CD4-positive, alpha-beta T cell (primary cell): ENCODE measurements around the gene MBTPS1. TPM values are rescaled to one million over a fixed set of nuclear protein-coding genes. Genes with fewer than 3 reads are reported as not detected.

Source experiments
- ATAC-seq: fragments of 200-7000 bp; cut with Tn5 transposase; one replicate; pipeline ENCODE4 v1.10.0; 2022; ENCODE audit warnings: mild to moderate bottlenecking; ENCODE audit not compliant: poor library complexity
- CTCF ChIA-PET: fragments of 350-600 bp; sonication (Branson Sonifier 250); formaldehyde crosslinking; loops from one replicate; lab custom pipeline; 2021; ENCODE audit warnings: antibody characterized with exemption, inconsistent platforms; lab: Charles Lee
- POLR2A ChIA-PET: fragments of 350-600 bp; sonication (Branson Sonifier 250); formaldehyde crosslinking; loops from one replicate; lab custom pipeline; 2021; ENCODE audit warnings: antibody characterized with exemption, inconsistent platforms; lab: Charles Lee
- DNase-seq, 14 experiments: peaks; one replicate each; pipeline ENCODE4 v3.0.0-alpha.2; 2013 to 2020; ENCODE audit warnings: mixed read lengths in 2 of 14
- H3K27ac ChIP-seq, 2 donors: one replicate each; pipeline versions ENCODE4 v1.5.1 to v1.7.0; 2013; ENCODE audit warnings: low read length in 2 of 2, low read depth in 1 of 2, mild to moderate bottlenecking in 1 of 2
- H3K27me3 ChIP-seq, 2 experiments: 1 replicate in 1 of 2; 2 replicates in 1 of 2; pipeline versions ENCODE4 v1.6.1 to v1.7.0; 2013; ENCODE audit warnings: low read length in 2 of 2, control low read depth in 1 of 2, mild to moderate bottlenecking in 1 of 2, moderate library complexity in 1 of 2; ENCODE audit not compliant: insufficient read depth in 2 of 2, control insufficient read depth in 1 of 2
- H3K36me3 ChIP-seq: one replicate; pipeline ENCODE4 v1.6.1; 2013; ENCODE audit warnings: low read length, control low read depth; ENCODE audit not compliant: insufficient read depth
- H3K4me1 ChIP-seq: one replicate; pipeline ENCODE4 v1.6.1; 2013; ENCODE audit warnings: low read length, control low read depth; ENCODE audit not compliant: insufficient read depth
- H3K4me3 ChIP-seq: one replicate; pipeline ENCODE4 v1.5.1; 2013; ENCODE audit warnings: mild to moderate bottlenecking, low read length, moderate library complexity
- H3K9me3 ChIP-seq, 2 experiments: 1 replicate in 1 of 2; 2 replicates in 1 of 2; pipeline versions ENCODE4 v1.6.1 to v1.7.0; 2013; ENCODE audit warnings: low read length in 2 of 2, mild to moderate bottlenecking in 2 of 2, control low read depth in 1 of 2, moderate library complexity in 1 of 2; ENCODE audit not compliant: control insufficient read depth in 1 of 2, insufficient read depth in 1 of 2
- H3K27ac Mint-ChIP-seq: one replicate; pipeline ENCODE4 v1.8.0; 2020; ENCODE audit warnings: mixed read lengths
- H3K27me3 Mint-ChIP-seq: one replicate; pipeline ENCODE4 v1.8.0; 2021; ENCODE audit warnings: mixed read lengths
- H3K36me3 Mint-ChIP-seq: one replicate; pipeline ENCODE4 v1.8.0; 2021; ENCODE audit warnings: low read depth, mixed read lengths
- H3K4me1 Mint-ChIP-seq: one replicate; pipeline ENCODE4 v1.8.0; 2021; ENCODE audit warnings: low read depth, mixed read lengths
- H3K4me3 Mint-ChIP-seq: one replicate; pipeline ENCODE4 v1.8.0; 2020; ENCODE audit warnings: mild to moderate bottlenecking, mixed read lengths
- H3K9me3 Mint-ChIP-seq: one replicate; pipeline ENCODE4 v1.8.0; 2020; ENCODE audit warnings: mixed read lengths
- intact Hi-C, 2 experiments: fragments of 100-400 bp; cut with DNase I in 1 of 2; cut with micrococcal nuclease in 1 of 2; formaldehyde crosslinking; loops; one replicate each; pipeline versions ENCODE4 v1.15.1 to v1.9.0; 2023 to 2025; cut with DNase I, micrococcal nuclease
- total RNA-seq, 174 experiments: library from RNA in 2 of 174; stranded (reverse) in 2 of 174; gene quantifications; one replicate each; pipeline ENCODE4 v1.2.3 and lab custom pipeline; 2021 to 2026
- TF ChIP-seq, protein P1 (sequence below): fragments of 200-600 bp; IDR thresholded peaks from one replicate; pipeline ENCODE4 v1.8.0; 2022; ENCODE audit warnings: antibody characterized with exemption, mild to moderate bottlenecking

Gene MBTPS1
- total RNA-seq, 2 experiments from 2014 or later = 121 to 122 TPM

GRCh38 chr16:84040823-84041820, 75.6 kb downstream of the MBTPS1 start:
- Mint-ChIP-seq H3K9me3 (no peaks in the 10 kb centered on the region), H3K4me1 (no peaks in the 10 kb centered on the region), H3K4me3 (no peak overlapping the region), H3K27ac (no peak overlapping the region), H3K27me3 (peaks cover 19% of the 10 kb centered on the region), H3K36me3 (no peaks in the 10 kb centered on the region)
- H3K4me1 ChIP-seq = no peaks in the 10 kb centered on the region
- ChIA-PET POLR2A (no interaction called here), CTCF (no interaction called here)
- H3K9me3 ChIP-seq = peaks cover 0 to 9% of the 10 kb centered on the region in 2 experiments
- intact Hi-C loops = no loop called here
- peaks cover 5 to 6% of the 10 kb centered on the region in 2 experiments for H3K27me3 ChIP-seq
- TF ChIP-seq, protein P1, sequence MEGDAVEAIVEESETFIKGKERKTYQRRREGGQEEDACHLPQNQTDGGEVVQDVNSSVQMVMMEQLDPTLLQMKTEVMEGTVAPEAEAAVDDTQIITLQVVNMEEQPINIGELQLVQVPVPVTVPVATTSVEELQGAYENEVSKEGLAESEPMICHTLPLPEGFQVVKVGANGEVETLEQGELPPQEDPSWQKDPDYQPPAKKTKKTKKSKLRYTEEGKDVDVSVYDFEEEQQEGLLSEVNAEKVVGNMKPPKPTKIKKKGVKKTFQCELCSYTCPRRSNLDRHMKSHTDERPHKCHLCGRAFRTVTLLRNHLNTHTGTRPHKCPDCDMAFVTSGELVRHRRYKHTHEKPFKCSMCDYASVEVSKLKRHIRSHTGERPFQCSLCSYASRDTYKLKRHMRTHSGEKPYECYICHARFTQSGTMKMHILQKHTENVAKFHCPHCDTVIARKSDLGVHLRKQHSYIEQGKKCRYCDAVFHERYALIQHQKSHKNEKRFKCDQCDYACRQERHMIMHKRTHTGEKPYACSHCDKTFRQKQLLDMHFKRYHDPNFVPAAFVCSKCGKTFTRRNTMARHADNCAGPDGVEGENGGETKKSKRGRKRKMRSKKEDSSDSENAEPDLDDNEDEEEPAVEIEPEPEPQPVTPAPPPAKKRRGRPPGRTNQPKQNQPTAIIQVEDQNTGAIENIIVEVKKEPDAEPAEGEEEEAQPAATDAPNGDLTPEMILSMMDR = no peak
- DNase-seq (no peak), ATAC-seq (no peak)
- no peak overlapping the region for H3K4me3 ChIP-seq
- no peak overlapping the region for H3K27ac ChIP-seq
- no peaks in the 10 kb centered on the region for H3K36me3 ChIP-seq

DNA sequence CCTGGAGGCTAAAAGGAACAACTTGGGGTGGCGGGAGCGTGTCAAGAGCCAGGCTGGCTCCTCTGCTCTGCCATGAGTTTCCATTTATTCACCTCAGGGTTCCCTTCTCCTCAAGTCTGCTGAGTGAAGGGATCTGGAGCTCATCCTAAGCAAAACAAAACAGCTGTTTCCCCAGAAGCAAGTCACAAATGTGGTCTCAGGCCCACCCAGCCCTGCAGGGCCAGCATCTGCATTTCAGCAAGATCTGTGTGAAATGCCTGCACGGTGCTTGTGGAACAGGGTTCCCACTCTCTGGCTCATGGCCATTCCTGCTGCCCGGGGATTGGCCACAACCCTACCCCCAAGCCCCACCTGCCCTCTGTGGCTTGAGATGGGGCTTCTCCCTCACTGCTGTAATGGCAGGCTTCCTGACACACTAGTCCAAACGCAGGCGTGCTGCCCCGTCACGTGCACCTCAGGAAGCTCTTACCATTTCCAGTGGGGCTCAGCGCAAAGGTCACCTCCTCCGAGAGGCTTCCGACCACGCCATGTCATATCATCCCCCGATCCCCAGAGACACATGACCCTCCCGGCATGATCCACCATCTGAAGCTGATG, 76.4 kb downstream of the MBTPS1 start:
- no peaks in the 10 kb centered on the region for H3K9me3 Mint-ChIP-seq

DNA sequence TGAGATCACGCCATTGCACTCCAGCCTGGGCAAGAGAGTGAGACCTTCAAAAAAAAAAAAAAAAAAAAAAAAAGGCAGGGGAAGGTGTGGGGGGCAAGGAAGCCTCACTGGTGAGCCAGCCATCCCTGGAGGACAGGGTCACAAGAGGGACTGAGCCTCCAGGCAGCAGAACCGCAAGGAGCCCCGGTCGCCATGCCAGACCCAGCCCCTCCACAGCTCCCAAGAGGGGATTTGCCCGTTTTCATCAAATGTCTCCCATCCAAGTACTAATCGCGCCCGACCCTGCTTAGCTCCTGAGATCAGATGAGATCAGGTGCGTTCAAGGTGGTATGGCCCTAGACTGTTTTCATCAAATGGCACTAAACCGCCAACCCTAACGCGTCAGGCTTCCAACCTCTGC, 77.0 kb downstream of the MBTPS1 start:
- H3K9me3 ChIP-seq = peaks cover 0 to 13% of the 10 kb centered on the region in 2 experiments
- H3K4me1 ChIP-seq = no peaks in the 10 kb centered on the region
- Mint-ChIP-seq H3K27ac (no peak overlapping the region), H3K4me1 (no peaks in the 10 kb centered on the region), H3K4me3 (no peak overlapping the region), H3K9me3 (no peaks in the 10 kb centered on the region), H3K36me3 (no peaks in the 10 kb centered on the region), H3K27me3 (peaks cover 19% of the 10 kb centered on the region)
- ChIA-PET CTCF (no interaction called here), POLR2A (no interaction called here)
- TF ChIP-seq, protein P1 = no peak
- ATAC-seq (no peak), DNase-seq (no peak)
- intact Hi-C loops = no loop called here
- H3K4me3 ChIP-seq = no peak overlapping the region
- peaks cover 5 to 6% of the 10 kb centered on the region in 2 experiments for H3K27me3 ChIP-seq
- no peaks in the 10 kb centered on the region for H3K36me3 ChIP-seq
- no peak overlapping the region for H3K27ac ChIP-seq

More for the DNA sequence above, 76.4 kb downstream of the MBTPS1 start:
- ChIA-PET POLR2A (no interaction called here), CTCF (no interaction called here)
- no peaks in the 10 kb centered on the region for H3K4me1 ChIP-seq
- peaks cover 19% of the 10 kb centered on the region for H3K27me3 Mint-ChIP-seq
- no peaks in the 10 kb centered on the region for H3K4me1 Mint-ChIP-seq
- H3K4me3 ChIP-seq = no peak overlapping the region
- DNase-seq (no peak), ATAC-seq (no peak)
- H3K27ac ChIP-seq = no peak overlapping the region
- TF ChIP-seq, protein P1 = no peak
- intact Hi-C loops = no loop called here
- no peak overlapping the region for H3K4me3 Mint-ChIP-seq
- H3K36me3 ChIP-seq = no peaks in the 10 kb centered on the region
- H3K36me3 Mint-ChIP-seq = no peaks in the 10 kb centered on the region
- peaks cover 5 to 6% of the 10 kb centered on the region in 2 experiments for H3K27me3 ChIP-seq
- H3K27ac Mint-ChIP-seq = no peak overlapping the region
- H3K9me3 ChIP-seq = peaks cover 0 to 10% of the 10 kb centered on the region in 2 experiments
